Muscle of leg (tissue), 11 donors: ENCODE data around the gene CCDC24. TPM values are rescaled to one million over a fixed set of nuclear protein-coding genes. Genes with fewer than 3 reads are reported as not detected.
A peak's percentile ranks its signal among the peaks of the same experiment; 100 is the strongest.

Source experiments
- DNase-seq: peaks from one replicate; pipeline ENCODE4 v3.0.0; 2013
- H3K27ac ChIP-seq: one replicate; pipeline ENCODE4 v1.5.1; 2013; ENCODE audit warnings: mild to moderate bottlenecking, low read length, control low read depth
- H3K27me3 ChIP-seq: one replicate; pipeline ENCODE4 v1.6.1; 2013; ENCODE audit warnings: low read length; ENCODE audit not compliant: control insufficient read depth, insufficient read depth
- H3K36me3 ChIP-seq: one replicate; pipeline ENCODE4 v1.6.1; 2013; ENCODE audit warnings: low read length; ENCODE audit not compliant: control insufficient read depth, insufficient read depth
- H3K4me1 ChIP-seq: one replicate; pipeline ENCODE4 v1.6.1; 2013; ENCODE audit warnings: low read length; ENCODE audit not compliant: control insufficient read depth, insufficient read depth
- H3K4me3 ChIP-seq: one replicate; pipeline ENCODE4 v1.5.1; 2013; ENCODE audit warnings: low read length, control low read depth
- H3K9me3 ChIP-seq: replicated peaks from 2 replicates; pipeline ENCODE4 v1.6.1; 2013; ENCODE audit warnings: low read depth, low read length; ENCODE audit not compliant: control insufficient read depth
- WGBS: methylation state at CpG from one replicate; pipeline ENCODE4 v1.1.5; 2013; ENCODE audit warnings: missing lambda C conversion rate; ENCODE audit not compliant: insufficient coverage; 5-methylcytosine and 5-hydroxymethylcytosine counted together
- polyA plus RNA-seq, 8 donors: library from polyadenylated mRNA; unstranded; fragments of 120-200 nt; gene quantifications; one replicate each; pipeline versions ENCODE4 v1.2.1 to v1.2.3, GENCODE V29; 2013; ENCODE audit warnings: inconsistent platforms in 1 of 8, low replicate concordance in 1 of 8; ENCODE audit not compliant: insufficient read length in 8 of 8, insufficient read depth in 1 of 8
- total RNA-seq: library from RNA; stranded (reverse); fragments of 120-200 nt; gene quantifications from one replicate; pipeline ENCODE4 v1.2.4, GENCODE V29; 2013

Gene CCDC24
- total and polyA plus RNA-seq, 9 donors = 0.77 to 1.9 (median 1.2) TPM

DNA sequence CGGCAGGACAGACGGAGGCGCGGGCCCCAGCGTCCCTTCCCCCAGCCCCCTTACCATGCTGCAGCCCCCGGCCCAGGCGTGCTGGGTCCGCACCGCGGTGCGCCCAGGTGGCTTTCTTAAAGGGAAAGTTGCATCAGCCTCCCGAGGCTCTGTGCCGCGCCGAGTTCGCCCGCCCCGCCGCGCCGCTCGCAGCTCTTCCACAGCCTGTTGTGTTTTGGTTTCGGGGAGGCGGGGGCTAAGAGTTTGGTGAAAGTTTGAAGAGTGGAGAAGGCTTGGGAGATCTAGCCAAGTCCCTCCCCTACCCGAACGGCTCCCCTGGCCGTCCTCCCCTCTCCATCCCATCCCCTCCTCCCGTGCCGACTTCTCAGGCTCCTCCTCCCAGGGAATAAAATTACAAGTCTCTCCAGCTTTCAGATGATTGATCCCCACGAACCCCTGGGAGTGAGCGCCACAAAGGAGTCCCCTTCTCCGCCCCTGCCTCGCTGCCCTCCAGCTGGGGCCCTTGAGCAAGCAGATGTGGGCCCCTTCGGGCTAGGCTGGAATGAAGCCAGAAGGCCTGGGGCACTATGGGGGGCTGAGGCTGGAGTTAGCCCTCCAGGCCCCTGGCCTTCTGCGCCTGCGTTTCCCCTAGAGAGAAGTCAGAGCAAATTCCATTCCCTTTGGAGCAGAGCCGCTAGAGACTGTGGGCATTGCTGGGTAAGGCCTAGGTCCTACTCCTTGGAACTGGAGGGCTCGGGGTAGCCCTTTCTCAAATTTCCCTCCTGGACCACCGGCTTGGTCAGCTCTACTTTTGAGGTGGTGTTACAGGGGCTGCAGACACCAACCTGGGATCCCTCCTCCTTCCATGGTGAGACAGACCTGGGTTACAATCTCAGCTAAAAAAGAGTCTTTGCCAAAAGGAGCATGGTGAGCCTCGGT lies 40.1 kb downstream of the CCDC24 start, which contains the start of gene SLC6A9:
Gene SLC6A9, minus strand, starts transcription at position 211 of the 918 bp plus-strand sequence. CDS start 7,185 bp downstream, outside the sequence.
- H3K4me3 ChIP-seq = peak within 1 kb of the TSS; percentile 73
- WGBS = 9% methylated on average over 31 of the region's 40 CpGs
- peak; percentile 89 for DNase-seq
- peaks cover 10% of the 10 kb centered on the region for H3K27me3 ChIP-seq
- H3K27ac ChIP-seq = no peak within 1 kb of the TSS
- peaks cover 46% of the 10 kb centered on the region for H3K4me1 ChIP-seq
- no peaks in the 10 kb centered on the region for H3K36me3 ChIP-seq
- no peaks in the 10 kb centered on the region for H3K9me3 ChIP-seq

DNA sequence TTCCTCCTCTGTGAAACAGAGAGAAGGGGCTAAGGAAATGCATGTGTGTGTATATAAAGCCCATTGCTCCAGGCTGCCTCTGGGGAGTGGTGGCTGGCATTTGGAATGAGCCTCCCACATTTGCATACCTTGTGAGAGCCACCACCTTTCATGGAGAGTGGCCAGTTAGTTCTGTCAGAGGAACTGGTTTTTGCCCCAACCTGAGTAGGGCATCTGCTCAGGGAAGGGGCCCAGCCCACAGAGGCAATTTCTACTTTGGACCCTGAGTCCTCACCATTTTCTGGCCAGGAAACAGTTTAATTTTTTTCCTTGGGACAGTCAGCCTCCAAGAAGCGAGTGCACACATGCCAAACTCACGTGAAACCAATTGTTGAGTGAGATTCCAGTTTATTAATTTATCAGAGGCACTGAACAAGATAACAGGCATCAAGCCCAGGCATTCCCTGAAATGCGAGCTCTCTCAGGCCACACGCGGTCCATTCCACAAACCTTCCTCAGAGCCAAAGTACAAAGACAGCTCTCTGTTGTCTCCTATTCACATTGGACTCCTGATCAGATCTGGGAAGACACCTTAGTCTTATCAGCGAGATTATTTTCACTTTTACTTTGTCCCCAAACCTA lies 40.9 kb downstream of the CCDC24 start:
- Histone ChIP-seq H3K4me1 (peaks cover 49% of the 10 kb centered on the region), H3K27ac (no peak overlapping the region), H3K27me3 (peaks cover 10% of the 10 kb centered on the region), H3K36me3 (no peaks in the 10 kb centered on the region), H3K9me3 (no peaks in the 10 kb centered on the region), H3K4me3 (no peak overlapping the region)
- DNase-seq = peak; percentile 36
- 9% methylated on average over 5 of the region's 6 CpGs for WGBS

DNA sequence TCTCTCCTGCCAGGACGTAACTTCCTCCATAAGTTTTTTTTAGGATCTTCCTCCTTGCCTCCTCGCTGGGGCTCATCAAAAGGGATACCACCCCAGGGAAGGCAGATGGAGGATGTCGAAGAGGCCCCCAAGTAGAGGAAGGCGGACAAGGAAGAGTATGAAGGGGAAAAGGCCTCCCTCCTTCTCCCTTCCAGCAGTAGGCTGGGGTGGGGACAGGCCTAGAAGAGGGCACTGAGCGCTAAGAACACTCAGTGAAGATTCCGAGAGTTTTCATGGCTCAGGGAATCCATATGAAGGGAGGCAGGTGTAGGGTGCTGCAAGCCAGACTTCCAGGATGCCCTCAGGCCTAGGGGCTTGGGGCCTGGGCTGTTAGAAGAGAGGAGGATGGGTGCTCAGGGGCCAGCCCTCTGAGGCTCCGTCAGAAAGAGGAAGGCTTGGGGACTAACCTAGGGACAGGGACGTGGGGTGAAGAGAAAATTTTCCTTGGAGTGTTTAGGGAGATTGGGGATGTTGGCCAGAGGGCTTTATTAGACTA lies 41.7 kb downstream of the CCDC24 start:
- Histone ChIP-seq H3K9me3 (no peaks in the 10 kb centered on the region), H3K36me3 (no peaks in the 10 kb centered on the region), H3K4me3 (no peak overlapping the region), H3K27ac (no peak overlapping the region), H3K4me1 (peaks cover 49% of the 10 kb centered on the region), H3K27me3 (peaks cover 10% of the 10 kb centered on the region)
- WGBS = 52% methylated on average over 2 of the region's 8 CpGs
- DNase-seq = no peak

DNA sequence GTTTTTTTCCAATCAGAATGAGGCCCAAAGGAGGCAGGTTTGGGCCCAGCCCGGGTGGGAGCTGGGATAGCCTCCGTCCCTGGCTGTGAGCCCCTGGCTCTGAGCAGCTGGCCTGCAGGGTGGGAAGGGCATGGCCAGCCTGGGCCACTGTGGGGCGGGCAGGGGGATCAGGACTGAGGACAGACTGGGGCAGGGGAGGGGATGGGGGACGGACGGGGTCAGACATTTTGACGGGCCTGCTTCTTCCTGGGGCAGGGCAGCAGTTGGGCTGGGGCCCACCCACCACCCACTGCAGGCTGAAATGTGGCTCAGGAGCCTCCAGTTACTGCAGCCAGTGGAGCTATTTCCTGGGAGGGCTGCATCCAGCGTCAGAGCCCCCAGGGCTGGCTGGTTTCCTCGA lies 42.4 kb downstream of the CCDC24 start:
- H3K27me3 ChIP-seq = peaks cover 10% of the 10 kb centered on the region
- H3K27ac ChIP-seq = no peak overlapping the region
- no peak for DNase-seq
- no peak overlapping the region for H3K4me3 ChIP-seq
- WGBS = 40% methylated on average over 5 of the region's 8 CpGs
- no peaks in the 10 kb centered on the region for H3K36me3 ChIP-seq
- H3K9me3 ChIP-seq = no peaks in the 10 kb centered on the region
- peaks cover 49% of the 10 kb centered on the region for H3K4me1 ChIP-seq

DNA sequence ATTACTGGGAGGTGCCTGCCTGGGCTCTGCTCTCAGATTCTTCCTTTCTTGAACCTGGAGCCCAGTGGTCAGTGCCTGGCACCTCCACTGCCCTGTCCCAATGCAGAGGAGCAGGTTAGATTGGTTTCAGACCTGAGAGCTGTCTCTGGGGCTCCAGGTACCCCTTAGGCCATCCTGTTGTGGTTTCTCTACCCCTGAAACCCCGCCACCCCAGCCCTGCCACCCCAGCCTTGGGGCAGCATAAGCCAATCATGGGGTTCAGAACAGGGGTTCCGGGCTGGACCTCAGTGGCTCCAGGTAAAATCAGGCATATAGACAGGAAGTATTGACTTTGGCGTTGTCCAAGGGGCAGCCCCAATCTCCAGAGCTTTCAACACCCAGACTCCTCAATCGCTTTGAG lies 43.0 kb downstream of the CCDC24 start:
- Histone ChIP-seq H3K4me1 (peaks cover 43% of the 10 kb centered on the region), H3K27ac (no peak overlapping the region), H3K36me3 (no peaks in the 10 kb centered on the region), H3K27me3 (peaks cover 10% of the 10 kb centered on the region), H3K9me3 (no peaks in the 10 kb centered on the region), H3K4me3 (no peak overlapping the region)
- WGBS = 94% methylated on average over 3 of the region's 4 CpGs
- no peak for DNase-seq

DNA sequence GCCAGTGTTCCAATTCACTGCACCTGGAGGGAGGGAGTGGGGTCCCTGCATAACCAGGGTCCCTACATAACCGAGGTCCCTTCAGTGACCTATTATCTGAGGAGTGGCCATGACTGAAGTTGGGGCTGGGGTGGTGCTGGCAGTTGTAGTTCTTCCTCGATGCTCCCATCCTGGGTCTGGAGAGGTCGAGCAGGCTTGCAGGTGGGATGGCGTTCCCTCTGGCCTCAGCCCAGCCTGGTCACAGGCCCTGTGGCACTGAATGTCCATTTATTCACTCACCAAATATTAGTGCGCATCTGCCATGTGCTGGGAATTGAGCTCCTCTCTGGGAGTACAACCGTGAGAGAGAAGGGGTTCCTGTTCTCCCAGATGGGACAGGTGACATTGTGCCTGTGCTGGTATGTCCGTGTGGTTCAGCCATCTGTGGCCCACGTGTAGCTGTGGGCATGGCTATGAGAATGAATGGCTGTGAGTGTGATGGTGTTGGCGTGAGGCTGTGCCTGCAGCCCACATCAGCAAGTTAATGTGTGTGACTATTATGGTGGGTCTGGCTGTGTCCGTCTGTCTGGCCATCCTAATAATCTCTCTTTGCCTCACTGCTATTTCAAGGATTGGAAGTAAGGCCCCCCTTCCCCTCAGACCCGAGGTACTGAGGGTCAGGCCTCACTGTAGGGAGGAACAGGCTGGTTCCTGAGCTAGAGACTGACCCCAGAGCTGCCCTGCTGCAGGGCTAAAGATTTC lies 43.7 kb downstream of the CCDC24 start:
- H3K27ac ChIP-seq = no peak overlapping the region
- H3K4me1 ChIP-seq = peaks cover 39% of the 10 kb centered on the region
- H3K9me3 ChIP-seq = no peaks in the 10 kb centered on the region
- no peak overlapping the region for H3K4me3 ChIP-seq
- peaks cover 10% of the 10 kb centered on the region for H3K27me3 ChIP-seq
- H3K36me3 ChIP-seq = no peaks in the 10 kb centered on the region
- 71% methylated on average over 7 of the region's 11 CpGs for WGBS
- no peak for DNase-seq

DNA sequence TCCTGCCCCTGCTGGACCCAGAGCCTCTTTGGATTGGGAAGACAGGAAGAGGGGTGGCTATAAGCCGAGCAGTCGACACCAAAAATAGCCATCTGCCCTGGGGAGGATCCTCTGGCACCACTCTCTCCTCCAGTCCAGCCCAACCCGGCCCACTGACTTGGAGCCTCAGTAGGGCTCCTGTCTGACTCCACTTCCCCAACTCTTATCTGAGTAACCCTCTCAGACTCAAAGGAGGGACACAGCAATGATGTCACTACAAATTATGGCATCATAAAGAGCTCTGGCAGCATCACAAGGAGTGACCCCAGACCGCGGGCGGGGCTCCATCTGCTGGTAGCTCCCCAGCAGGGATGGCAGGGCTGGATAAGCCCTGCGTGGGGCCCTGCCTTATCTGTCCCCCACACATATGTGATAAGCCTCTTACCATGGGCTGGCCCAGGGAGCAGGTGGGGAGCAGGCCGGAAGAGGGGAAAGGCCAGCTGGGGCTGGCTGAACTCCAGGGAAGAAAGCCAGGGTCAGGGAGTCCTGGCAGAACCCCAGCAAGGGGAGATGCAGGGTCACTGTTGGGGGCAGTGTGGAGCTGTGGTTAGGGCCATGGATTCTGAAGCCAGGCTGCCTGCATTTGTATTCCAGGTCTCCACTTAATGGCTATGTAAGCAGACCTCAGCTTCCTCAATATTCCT lies 44.5 kb downstream of the CCDC24 start:
- WGBS = 42% methylated on average over 5 of the region's 8 CpGs
- H3K4me1 ChIP-seq = peaks cover 38% of the 10 kb centered on the region
- no peaks in the 10 kb centered on the region for H3K9me3 ChIP-seq
- peak; percentile 54 for DNase-seq
- H3K27me3 ChIP-seq = peaks cover 10% of the 10 kb centered on the region
- H3K27ac ChIP-seq = no peak overlapping the region
- H3K36me3 ChIP-seq = no peaks in the 10 kb centered on the region
- H3K4me3 ChIP-seq = no peak overlapping the region

DNA sequence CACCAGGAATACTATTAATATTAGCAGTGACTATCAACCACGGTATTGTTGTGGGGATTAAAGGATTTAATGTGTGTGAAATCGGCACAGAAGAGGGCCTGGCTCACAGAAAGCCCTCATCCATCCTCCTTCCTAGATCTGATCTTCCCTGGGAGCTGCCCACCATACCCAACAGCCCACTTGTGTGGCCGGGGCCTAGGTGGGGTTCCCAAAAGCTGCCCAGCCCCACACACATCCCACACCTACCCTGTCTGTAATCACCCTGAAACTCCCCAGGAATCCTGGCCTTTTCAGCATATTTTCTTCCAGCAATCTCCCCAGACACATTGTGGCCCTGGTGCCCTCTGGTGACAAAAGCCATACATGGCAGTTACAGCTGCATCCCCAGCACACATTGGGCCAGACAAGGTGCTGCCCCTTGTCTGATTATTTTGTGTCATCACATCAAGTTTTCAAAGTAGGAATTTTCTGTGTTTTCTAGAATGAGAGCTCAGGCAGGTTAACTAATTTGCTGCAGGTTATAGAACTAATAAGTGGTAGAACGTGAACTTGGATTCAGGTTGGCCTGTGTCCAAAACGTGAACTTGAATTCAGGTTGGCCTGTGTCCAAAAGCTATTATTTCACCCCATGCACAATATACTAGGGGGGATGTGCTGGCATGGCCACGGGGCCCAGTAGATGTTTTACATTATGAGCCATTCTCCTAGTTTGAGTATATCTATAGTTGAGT lies 45.2 kb downstream of the CCDC24 start:
- DNase-seq = peak; percentile 73
- H3K4me3 ChIP-seq = no peak overlapping the region
- no peaks in the 10 kb centered on the region for H3K36me3 ChIP-seq
- WGBS = 27% methylated on average over 1 of the region's 6 CpGs
- no peak overlapping the region for H3K27ac ChIP-seq
- H3K27me3 ChIP-seq = peaks cover 3% of the 10 kb centered on the region
- H3K9me3 ChIP-seq = no peaks in the 10 kb centered on the region
- H3K4me1 ChIP-seq = peaks cover 31% of the 10 kb centered on the region

DNA sequence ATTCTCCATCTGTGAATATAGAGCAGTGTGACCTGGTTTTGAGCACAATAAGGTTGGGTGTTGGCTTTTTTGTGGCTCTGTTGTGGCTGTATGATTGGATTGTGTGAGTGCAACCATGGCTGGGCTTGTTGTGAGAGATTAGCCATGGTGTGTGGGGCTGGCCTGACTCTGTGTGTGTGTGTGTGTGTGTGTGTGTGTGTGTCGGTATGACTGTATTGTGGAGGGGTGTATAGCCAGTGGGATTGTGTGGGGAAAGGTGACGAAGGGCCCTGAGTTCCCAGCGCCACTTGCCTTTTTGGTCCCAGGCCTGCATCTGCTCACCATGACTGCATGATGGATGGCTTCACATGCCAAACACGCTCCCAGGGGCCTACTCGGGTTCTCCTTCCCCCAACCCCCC lies 45.8 kb downstream of the CCDC24 start:
- Histone ChIP-seq H3K9me3 (no peaks in the 10 kb centered on the region), H3K4me1 (peaks cover 26% of the 10 kb centered on the region), H3K4me3 (no peak overlapping the region), H3K36me3 (no peaks in the 10 kb centered on the region), H3K27me3 (peaks cover 4% of the 10 kb centered on the region), H3K27ac (no peak overlapping the region)
- WGBS = 50% methylated on average over 1 of the region's 5 CpGs
- DNase-seq = no peak
